KG1 (cell line): ENCODE data around the gene PFDN6.
"Not testable (repeated sequence)": the region's sequence is repeated elsewhere in the genome, so short reads cannot be mapped to it uniquely, and the experiment has no call there.

Experiments used
- DNase-seq: peaks from one replicate; lab custom pipeline; 2025; lab: John Stamatoyannopoulos, UW

PFDN6 gene

GRCh38 chr6:33273924-33274902, 15.2 kb upstream of the PFDN6 start:
- DNase-seq: no peak

DNA sequence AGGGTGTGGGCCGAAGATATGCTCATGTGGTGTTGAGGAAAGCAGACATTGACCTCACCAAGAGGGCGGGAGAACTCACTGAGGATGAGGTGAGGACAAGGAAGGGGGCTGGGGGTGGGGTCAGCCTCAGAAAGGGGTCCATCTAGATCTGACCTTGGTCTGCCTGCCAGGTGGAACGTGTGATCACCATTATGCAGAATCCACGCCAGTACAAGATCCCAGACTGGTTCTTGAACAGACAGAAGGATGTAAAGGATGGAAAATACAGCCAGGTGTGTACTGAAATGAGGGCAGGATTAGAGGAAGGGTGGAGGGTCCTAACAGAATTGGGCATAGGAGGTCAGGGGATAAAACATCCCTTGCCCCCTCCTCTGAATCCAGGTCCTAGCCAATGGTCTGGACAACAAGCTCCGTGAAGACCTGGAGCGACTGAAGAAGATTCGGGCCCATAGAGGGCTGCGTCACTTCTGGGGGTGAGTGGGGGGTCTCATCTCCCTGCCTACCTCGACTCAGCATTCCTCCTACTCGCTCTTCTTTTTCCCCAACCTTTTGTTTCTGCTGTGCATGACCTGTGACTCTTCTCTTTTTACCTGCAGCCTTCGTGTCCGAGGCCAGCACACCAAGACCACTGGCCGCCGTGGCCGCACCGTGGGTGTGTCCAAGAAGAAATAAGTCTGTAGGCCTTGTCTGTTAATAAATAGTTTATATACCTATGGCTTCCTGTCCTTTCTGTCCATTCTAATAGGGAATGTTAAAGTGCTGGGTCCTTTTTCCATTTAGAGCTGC, 13.4 kb upstream of the PFDN6 start:
- DNase-seq: not testable (repeated sequence)

GRCh38 chr6:33276581-33276863, 12.9 kb upstream of the PFDN6 start:
- DNase-seq: no peak

DNA sequence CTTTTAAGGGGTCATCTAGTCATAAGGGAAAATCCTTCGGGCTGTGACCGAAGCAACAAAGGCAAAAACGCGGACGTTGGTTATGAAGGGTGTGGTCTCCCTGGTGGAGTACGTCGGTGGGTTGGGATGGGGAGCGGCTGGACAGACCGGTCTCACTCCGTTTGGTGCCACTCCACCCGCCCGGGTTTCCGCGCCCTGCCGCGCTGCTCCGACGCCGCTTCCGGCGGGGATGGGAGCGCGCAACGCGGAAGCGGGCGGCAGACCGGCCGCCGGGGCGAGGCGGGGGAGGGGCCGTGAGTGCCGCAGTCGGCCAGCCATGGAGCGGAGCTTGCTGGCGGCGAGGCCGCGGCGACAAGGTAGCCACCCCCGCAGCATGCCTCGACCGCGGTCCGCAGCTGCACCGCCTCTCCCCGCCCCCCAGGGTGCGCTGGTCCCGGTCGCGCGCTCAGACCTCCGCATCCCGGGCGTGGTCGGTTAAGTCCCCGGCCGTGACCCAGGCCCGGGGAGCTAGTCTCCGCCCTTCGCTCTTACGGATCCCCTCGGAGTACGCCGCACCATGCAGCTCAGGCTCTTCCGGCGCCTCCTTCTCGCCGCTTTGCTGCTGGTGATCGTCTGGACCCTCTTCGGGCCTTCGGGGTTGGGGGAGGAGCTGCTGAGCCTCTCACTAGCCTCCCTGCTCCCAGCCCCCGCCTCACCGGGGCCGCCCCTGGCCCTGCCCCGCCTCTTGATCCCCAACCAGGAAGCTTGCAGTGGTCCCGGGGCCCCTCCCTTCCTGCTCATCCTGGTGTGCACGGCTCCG, 12.3 kb upstream of the PFDN6 start, which contains the start of gene B3GALT4:
Gene B3GALT4 (plus strand): TSS at position 260 of the 799 bp plus-strand sequence. CDS start 297 bp downstream, at position 557.
- no peak for DNase-seq

- DNase-seq: no peak
These were observed 11.6 kb upstream of the PFDN6 start for GRCh38 chr6:33277663-33278391.

DNA sequence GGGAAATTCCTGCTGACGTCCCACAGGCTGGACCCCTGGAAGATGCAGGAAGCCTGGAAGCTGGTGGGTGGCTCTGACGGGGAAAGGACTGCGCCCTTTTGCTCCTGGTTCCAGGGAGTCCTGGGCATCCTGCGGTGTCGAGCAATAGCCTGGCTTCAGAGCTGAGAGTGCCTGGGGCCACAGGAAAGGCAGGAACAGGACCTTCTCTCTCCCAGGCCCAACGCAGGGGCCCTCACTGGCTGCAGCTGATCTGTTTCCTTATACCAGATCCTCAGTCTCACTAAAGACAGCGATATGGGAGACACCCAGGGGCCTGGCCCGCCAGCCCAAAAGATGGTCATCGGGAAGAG, 11.0 kb upstream of the PFDN6 start:
- no peak for DNase-seq

GRCh38 chr6:33278810-33279209, 10.6 kb upstream of the PFDN6 start:
- DNase-seq: no peak

DNA sequence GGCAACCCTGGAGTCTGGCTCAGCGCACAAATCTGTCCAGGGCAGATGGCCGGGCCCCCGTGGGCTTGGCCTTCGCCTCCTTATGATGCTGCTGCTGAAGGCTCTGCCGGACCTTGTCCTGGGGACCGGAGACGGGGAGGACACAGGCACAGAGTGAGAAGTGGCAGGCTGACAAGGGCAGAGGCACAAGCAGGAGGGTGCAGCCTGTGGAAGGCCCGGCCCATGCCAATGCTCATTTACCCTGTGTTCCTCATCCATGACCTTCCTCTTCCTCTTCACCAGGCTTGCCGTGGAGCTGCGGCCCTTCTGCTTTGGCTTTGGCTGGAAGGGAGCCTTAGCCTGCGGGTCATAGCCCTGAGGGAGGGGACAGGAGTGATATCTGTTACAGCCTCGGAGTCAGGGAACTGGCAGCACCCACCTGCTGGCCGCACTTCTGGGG, 10.1 kb upstream of the PFDN6 start:
- no peak for DNase-seq

DNA sequence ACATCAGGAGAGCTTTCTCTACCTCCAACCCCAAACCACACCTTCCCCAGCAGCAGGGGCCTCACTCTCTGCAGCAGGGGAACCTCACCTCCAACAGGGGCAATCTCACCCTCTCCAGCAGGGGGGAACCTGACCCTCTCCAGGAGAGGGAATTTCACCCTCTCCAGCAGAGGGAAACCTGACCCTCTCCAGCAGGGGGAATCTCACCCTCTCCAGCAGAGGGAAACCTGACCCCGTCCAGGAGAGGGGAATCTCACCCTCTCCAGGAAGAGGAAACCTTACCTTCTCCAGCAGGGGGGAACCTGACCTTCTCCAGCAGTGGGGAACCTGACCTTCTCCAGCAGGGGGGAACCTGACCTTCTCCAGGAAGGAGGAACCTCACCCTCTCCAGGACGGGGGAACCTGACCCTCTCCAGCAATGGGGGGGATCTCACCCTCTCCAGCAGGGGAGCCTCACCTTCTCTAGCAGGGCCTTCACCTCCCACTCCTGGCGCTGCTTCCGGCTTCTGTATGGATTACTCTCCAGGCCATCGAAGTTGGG, 9.4 kb upstream of the PFDN6 start:
- no peak for DNase-seq

- no peak for DNase-seq
These were observed 8.9 kb upstream of the PFDN6 start for GRCh38 chr6:33280539-33280938.

DNA sequence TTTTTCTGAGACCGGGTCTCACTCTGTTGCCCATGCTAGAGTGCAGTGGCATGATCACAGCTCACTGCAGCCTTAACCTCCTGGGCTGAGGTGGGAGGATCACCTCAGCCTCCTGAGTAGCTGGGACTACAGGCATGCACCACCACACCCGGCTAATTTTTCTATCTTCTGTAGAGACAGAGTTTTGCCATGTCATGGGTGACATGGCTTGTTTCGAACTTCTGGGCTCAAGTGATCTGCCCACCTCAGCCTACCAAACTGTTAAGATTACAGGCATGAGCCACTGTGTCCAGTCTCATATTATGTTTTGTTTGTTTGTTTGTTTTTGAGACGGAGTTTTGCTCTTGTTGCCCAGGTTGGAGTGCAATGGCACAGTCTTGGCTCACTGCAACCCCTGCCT, 4.2 kb upstream of the PFDN6 start:
- not testable (repeated sequence) for DNase-seq

DNA sequence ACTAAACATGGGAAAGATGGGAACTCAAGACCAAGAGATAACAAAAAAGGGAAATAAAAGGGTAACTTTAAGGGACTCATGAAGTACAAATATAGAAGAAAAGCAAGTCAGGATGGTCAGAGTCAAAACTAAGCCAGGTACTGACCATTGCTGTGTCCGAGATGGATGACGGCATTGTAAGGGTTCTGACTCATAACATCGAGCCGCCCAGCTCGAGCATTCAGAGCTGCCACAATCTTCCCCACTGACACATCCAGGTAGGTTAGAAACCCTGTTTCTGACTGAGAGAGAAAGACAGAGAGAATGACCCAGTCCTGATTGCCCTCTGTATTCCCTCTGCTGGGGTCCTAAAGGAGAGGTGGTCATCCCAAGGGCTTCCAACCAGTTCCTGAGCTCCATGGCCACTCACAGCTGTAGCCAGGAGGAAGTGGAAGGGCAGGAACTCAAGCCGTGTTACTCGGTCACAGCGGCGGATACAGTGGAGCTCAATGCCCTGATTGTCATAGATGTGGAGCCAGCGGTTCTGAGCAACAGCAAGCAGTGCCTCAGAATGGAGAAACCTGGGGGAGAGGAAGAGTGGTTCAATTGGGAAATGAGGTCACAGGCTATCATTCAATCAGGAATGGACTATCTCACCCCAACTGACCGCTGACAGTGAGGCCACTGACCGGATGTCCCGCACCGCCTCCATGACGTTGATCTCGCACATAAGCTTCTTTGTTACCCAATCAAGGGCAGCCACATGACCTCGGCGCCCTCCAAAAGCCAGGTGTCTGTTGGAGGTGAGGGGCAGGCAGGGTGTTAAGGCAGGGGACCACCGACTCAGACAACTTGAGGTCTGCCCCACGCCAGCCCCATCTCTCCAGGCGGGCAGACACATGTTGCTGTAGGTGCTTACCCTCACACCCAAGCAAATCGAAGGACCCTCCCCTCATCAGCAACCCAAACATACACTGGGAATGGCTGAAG, 2.2 kb upstream of the PFDN6 start:
- DNase-seq: no peak

DNA sequence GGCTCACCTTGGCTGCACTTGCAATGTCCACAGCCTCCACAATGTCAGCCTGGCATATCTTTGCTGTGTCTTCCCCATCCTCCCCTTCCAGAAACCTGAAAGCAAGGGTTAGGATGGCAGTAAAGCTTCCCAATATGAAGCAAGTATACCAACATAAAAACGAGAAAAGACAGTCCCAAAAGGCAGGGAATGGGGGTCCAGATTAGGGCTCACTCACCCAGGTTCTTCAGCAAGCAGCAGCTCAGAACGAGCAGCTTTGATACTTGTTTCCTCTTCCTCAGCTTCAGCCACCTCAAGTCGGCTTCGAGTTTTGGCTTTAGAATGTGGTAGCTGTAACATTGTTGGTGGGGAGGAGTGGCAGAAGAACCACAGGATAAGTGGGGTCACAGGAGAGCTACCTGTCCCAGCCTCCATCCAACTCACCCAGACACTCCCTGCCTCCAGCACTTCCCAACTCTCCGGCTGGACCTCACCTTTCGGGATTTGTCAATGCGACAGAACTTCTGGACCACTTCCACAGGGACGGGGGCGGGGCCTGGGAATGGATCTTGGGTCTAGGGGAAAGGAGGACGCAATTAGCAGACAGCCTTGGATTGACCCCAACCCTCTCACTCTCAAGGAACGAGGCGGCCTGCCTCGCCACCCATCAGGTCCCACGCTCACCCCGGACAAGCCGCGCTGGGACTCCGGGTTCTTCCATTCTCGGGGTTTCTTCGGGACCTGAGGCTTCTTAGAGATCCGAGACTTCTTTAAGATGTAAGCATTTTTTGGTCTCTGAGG, 1.1 kb upstream of the PFDN6 start:
- DNase-seq: no peak

DNA sequence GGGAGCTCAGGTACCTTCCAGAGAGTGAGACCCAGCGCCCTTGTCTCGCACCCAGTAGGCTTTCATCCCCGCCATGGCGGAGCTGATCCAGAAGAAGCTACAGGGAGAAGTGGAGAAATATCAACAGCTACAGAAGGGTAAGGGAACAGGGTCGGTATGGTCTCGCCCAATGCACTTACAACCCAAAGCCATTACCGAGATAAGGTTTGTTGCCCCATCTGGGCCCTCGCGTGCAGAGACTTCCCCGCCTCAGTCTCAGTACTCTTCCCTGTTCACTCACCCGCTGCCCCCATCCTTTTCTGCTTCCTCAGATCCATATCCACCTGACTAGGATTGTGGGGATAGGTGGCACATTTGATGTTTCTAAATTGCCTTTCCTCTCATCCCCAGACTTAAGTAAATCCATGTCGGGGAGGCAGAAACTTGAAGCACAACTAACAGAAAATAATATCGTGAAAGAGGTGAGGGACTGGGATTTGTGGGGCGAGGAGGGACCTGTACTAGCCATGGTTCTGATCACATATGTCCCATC, 449 bp downstream of the PFDN6 start:
- no peak for DNase-seq

DNA sequence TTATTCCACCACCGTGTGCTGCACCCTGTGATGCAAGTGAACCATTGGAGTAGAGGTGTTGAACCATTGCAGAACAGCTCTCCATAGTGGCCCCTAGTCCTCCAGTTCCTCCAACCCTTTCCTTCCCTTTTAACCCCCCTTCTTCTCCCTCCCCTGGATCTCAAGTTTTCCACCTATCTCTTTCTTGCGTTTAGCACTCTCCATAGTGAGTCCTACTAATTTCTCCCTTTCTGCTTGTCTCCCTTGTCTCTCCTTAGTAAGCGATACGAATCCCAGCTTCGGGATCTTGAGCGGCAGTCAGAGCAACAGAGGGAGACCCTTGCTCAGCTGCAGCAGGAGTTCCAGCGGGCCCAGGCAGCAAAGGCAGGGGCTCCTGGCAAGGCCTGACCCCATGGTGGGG, 1.1 kb downstream of the PFDN6 start:
- no peak for DNase-seq

DNA sequence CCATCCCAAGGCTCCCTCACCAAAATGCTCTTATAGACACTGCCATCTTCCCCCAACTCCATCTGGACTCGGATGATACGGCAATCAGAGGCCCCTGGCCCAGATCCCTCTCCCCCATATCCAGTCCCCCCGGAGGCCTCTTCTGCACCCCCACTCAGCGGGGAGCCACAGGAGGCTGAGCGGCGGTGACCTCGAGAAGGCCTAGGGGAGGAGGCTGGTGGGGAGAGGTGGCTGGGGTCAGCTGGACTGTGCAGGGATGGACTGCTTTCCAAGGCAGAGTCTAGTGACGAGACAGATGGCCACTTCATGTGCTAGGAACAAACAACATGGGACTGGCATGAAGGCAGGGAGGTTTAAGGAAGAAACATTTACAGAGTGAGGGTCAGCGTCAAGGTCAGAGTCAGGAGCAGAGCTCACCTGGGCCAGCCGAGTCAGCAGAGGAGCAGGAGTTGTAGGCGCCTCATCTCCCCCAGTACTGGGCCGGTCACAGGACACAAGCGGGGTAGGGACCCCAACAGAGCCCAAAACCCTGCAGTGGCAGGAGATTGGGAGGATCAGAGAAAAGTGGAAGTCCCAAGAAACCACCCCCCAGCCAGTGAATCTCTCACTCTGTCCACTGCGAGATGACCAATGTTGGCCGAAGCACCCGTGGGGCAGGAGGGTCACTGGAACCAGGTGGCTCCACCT, 3.7 kb downstream of the PFDN6 start:
- no peak for DNase-seq

DNA sequence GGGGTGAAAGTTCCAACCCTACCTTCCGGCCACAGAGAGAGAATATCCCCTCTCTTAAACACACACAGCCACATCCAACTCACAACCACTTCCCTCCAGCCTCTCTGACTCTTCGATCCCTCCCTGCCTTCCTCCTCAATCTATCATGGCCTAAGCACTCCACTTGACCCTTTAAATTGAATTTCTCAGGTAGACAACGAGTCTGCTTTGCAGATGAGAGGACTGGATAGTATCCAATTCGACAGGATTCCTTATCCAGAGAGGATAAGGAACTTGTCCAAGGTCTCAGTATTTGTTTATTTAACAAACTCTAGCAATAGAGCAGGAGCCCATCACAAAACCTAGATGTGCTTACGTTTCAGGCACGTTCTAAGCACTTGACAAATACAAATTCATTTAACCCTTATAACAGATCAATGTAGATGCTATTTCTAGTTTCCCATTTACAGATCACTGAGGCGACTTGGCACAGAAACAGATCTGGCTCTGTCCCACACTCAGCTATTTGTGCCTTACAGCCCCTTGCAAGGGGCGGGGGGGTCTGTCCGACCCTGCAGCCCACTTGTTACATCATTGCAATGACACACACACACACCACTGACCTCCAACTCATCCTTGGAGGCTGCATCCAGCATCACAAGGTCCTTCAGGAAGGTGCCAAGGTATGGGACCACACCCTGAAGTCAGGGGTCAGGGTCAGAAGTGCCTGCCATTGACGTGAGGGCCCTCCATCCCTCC, 4.9 kb downstream of the PFDN6 start:
- no peak for DNase-seq
